HEK293 (cell line): ENCODE results near the gene ARHGAP11A.
"Not testable (repeated sequence)": the region's sequence is repeated elsewhere in the genome, so short reads cannot be mapped to it uniquely, and the experiment has no call there.

Experiments used
- CTCF ChIA-PET: fragments of 350-600 bp; formaldehyde crosslinking; extraction: SDS; loops from one replicate; lab custom pipeline; 2021; ENCODE audit warnings: antibody characterized with exemption; lab: Yijun Ruan, JAX
- POLR2A ChIA-PET: fragments of 300-600 bp; formaldehyde crosslinking; extraction: SDS; loops from one replicate; lab custom pipeline; 2020; ENCODE audit warnings: antibody characterized with exemption, inconsistent platforms; lab: Yijun Ruan, JAX
- H3K27ac ChIP-seq: fragments of 200-500 bp; sonication (Bioruptor generic); 2 replicates; pipeline ENCODE4 v1.5.1; 2014; ENCODE audit warnings: low read depth, low read length, control low read depth, inconsistent platforms; ENCODE audit errors: extremely low read depth
- H3K36me3 ChIP-seq, 2 experiments: fragments of 200-500 bp in 1 of 2; sonication (Bioruptor generic) in 1 of 2; 1 replicate in 1 of 2; 2 replicates in 1 of 2; pipeline ENCODE4 v1.5.1; 2014 to 2017; ENCODE audit warnings: inconsistent platforms in 2 of 2, low read length in 2 of 2; ENCODE audit not compliant: control insufficient read depth in 2 of 2, insufficient read depth in 1 of 2
- H3K4me1 ChIP-seq: fragments of 200-500 bp; sonication (Bioruptor generic); 2 replicates; pipeline ENCODE4 v1.5.1; 2014; ENCODE audit warnings: mild to moderate bottlenecking, low read length, inconsistent platforms; ENCODE audit not compliant: control insufficient read depth, insufficient read depth
- H3K4me3 ChIP-seq: 2 replicates; pipeline ENCODE4 v1.5.1; 2011; ENCODE audit warnings: low read depth, mild to moderate bottlenecking, control low read depth, low read length, moderate library complexity
- H3K9me3 ChIP-seq: fragments of 200-500 bp; sonication (Bioruptor generic); 2 replicates; pipeline ENCODE4 v1.5.1; 2014; ENCODE audit warnings: low read depth, low read length, inconsistent platforms; ENCODE audit not compliant: control insufficient read depth, insufficient read depth
- HOXA7 ChIP-seq: sonication (generic); formaldehyde crosslinking; IDR thresholded peaks from 2 replicates; pipeline ENCODE4 v1.8.1; 2022; ENCODE audit warnings: missing genetic modification reagents, borderline replicate concordance
- PRDM1 ChIP-seq: fragments of 450-650 bp; formaldehyde crosslinking; IDR thresholded peaks from 2 replicates; pipeline ENCODE4; 2016; ENCODE audit warnings: missing biosample characterization, missing genetic modification characterization
- RBAK ChIP-seq: fragments of 450-650 bp; formaldehyde crosslinking; IDR thresholded peaks from 2 replicates; pipeline ENCODE4 v1.5.1; 2016; ENCODE audit warnings: missing biosample characterization, missing genetic modification characterization
- ZBTB17 ChIP-seq: fragments of 450-650 bp; formaldehyde crosslinking; IDR thresholded peaks from 2 replicates; pipeline ENCODE4 v1.5.1; 2016; ENCODE audit warnings: missing biosample characterization, missing genetic modification characterization
- ZBTB21 ChIP-seq: fragments of 450-650 bp; formaldehyde crosslinking; IDR thresholded peaks from 2 replicates; pipeline ENCODE4 v1.5.1; 2017; ENCODE audit warnings: missing biosample characterization, missing genetic modification characterization
- ZBTB8A ChIP-seq: fragments of 450-650 bp; formaldehyde crosslinking; IDR thresholded peaks from 2 replicates; pipeline ENCODE4 v1.5.1; 2016; ENCODE audit warnings: missing biosample characterization, missing genetic modification characterization
- ZNF121 ChIP-seq: fragments of 450-650 bp; formaldehyde crosslinking; IDR thresholded peaks from 2 replicates; pipeline ENCODE4 v1.5.1; 2016; ENCODE audit warnings: missing biosample characterization, missing genetic modification characterization
- ZNF133 ChIP-seq: fragments of 450-650 bp; formaldehyde crosslinking; IDR thresholded peaks from 2 replicates; pipeline ENCODE4 v1.5.1; 2016; ENCODE audit warnings: missing biosample characterization, missing genetic modification characterization
- ZNF138 ChIP-seq: fragments of 450-650 bp; formaldehyde crosslinking; IDR thresholded peaks from 2 replicates; pipeline ENCODE4 v1.5.1; 2016; ENCODE audit warnings: missing biosample characterization, missing genetic modification characterization, borderline replicate concordance
- ZNF335 ChIP-seq: fragments of 450-650 bp; formaldehyde crosslinking; conservative IDR thresholded peaks from 2 replicates; pipeline ENCODE4 v1.5.1; 2016; ENCODE audit warnings: missing biosample characterization, missing genetic modification characterization
- ZNF354C ChIP-seq: fragments of 450-650 bp; formaldehyde crosslinking; IDR thresholded peaks from 2 replicates; pipeline ENCODE4 v1.5.1; 2016; ENCODE audit warnings: missing biosample characterization, missing genetic modification characterization, low read depth, borderline replicate concordance
- ZNF558 ChIP-seq: fragments of 450-650 bp; formaldehyde crosslinking; IDR thresholded peaks from 2 replicates; pipeline ENCODE4 v1.5.1; 2016; ENCODE audit warnings: missing biosample characterization, missing genetic modification characterization
- ZNF571 ChIP-seq: fragments of 450-650 bp; formaldehyde crosslinking; IDR thresholded peaks from 2 replicates; pipeline ENCODE4 v1.5.0; 2017; ENCODE audit warnings: missing biosample characterization, missing genetic modification characterization
- ZNF624 ChIP-seq: fragments of 450-650 bp; formaldehyde crosslinking; IDR thresholded peaks from 2 replicates; pipeline ENCODE4 v1.5.1; 2017; ENCODE audit warnings: missing biosample characterization, missing genetic modification characterization
- ZNF629 ChIP-seq: fragments of 450-650 bp; formaldehyde crosslinking; IDR thresholded peaks from 2 replicates; pipeline ENCODE4 v1.5.1; 2017; ENCODE audit warnings: missing biosample characterization, missing genetic modification characterization
- ZNF707 ChIP-seq: fragments of 450-650 bp; formaldehyde crosslinking; IDR thresholded peaks from 2 replicates; pipeline ENCODE4 v1.5.1; 2016; ENCODE audit warnings: missing biosample characterization, missing genetic modification characterization
- TF ChIP-seq, protein P1 (sequence below): fragments of 450-650 bp; formaldehyde crosslinking; conservative IDR thresholded peaks from 2 replicates; pipeline ENCODE4 v1.5.1; 2016; ENCODE audit warnings: low read depth, missing biosample characterization, missing genetic modification characterization
- TF ChIP-seq, protein P2 (sequence below): fragments of 450-650 bp; formaldehyde crosslinking; IDR thresholded peaks from 2 replicates; pipeline ENCODE4 v1.5.1; 2016; ENCODE audit warnings: missing biosample characterization, missing genetic modification characterization, borderline replicate concordance

ARHGAP11A gene

DNA sequence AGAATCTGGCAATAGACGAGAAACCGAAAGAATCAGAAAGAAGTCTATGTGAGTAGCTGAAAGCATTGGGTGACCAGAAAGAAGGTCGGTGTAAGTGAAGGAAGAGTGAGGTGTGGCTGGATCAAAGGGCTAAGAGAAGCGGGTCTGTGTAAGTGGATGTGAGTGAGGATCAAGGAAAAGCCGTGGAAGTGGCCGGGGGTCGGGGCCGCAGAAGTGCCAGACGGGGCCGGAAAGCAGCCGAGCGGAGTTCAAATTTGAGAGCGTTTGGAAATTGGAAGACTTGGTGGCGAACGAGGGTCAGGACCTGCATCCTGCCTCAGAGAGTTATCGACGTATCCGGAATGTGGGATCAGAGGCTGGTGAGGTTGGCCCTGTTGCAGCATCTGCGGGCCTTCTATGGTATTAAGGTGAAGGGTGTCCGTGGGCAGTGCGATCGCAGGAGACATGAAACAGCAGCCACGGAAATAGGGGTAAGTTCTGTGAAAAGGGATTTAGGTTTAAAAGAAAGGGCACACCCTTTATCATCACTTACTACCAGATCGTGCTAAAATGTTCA lies 645 bp downstream of the ARHGAP11A start:
- H3K4me1 ChIP-seq, H3K9me3 ChIP-seq, H3K36me3 ChIP-seq, CTCF ChIA-PET: not testable (repeated sequence)
- peak overlapping the region; percentile 59 for H3K4me3 ChIP-seq
- TF ChIP-seq ZBTB17 (tag by site-specific recombination): peak; percentile 46
- TF ChIP-seq PRDM1 (tag by site-specific recombination): peak; percentile 59; the same call in 1 of the 2 replicates
- TF ChIP-seq ZNF335 (tag by site-specific recombination): 0 out of 2 replicates have a peak, but pooled peaks have one; percentile 1
- POLR2A ChIA-PET: interaction anchor here (1.2 kb wide), 1 partner anchor 1990 kb away, joined by 14 read pairs; the partner anchor contains the start of gene ARHGAP11B
- peak overlapping the region; percentile 45; the same call in 1 of the 2 replicates for H3K27ac ChIP-seq

DNA sequence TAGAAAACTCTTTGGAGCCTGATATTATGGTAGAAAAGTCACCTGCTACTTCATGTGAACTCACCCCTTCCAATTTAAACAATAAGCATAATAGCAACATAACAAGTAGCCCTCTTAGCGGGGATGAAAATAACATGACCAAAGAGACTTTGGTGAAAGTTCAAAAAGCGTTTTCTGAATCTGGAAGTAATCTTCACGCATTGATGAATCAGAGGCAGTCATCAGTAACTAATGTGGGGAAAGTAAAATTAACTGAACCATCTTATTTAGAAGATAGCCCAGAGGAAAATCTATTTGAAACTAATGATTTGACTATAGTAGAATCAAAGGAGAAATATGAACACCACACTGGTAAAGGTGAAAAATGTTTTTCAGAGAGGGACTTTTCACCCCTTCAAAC lies 21.1 kb downstream of the ARHGAP11A start:
- TF ChIP-seq ZNF558 (tag by site-specific recombination) (no peak), ZNF624 (tag by site-specific recombination) (no peak), HOXA7 (CRISPR knock-in tag) (no peak), ZBTB21 (tag by site-specific recombination) (no peak), ZNF629 (no peak), ZNF354C (no peak), ZNF571 (no peak), ZBTB8A (no peak), ZNF707 (tag by site-specific recombination) (no peak), ZNF133 (tag by site-specific recombination) (no peak), RBAK (tag by site-specific recombination) (no peak), ZNF138 (tag by site-specific recombination) (no peak), ZNF121 (no peak)
- TF ChIP-seq, protein P1, sequence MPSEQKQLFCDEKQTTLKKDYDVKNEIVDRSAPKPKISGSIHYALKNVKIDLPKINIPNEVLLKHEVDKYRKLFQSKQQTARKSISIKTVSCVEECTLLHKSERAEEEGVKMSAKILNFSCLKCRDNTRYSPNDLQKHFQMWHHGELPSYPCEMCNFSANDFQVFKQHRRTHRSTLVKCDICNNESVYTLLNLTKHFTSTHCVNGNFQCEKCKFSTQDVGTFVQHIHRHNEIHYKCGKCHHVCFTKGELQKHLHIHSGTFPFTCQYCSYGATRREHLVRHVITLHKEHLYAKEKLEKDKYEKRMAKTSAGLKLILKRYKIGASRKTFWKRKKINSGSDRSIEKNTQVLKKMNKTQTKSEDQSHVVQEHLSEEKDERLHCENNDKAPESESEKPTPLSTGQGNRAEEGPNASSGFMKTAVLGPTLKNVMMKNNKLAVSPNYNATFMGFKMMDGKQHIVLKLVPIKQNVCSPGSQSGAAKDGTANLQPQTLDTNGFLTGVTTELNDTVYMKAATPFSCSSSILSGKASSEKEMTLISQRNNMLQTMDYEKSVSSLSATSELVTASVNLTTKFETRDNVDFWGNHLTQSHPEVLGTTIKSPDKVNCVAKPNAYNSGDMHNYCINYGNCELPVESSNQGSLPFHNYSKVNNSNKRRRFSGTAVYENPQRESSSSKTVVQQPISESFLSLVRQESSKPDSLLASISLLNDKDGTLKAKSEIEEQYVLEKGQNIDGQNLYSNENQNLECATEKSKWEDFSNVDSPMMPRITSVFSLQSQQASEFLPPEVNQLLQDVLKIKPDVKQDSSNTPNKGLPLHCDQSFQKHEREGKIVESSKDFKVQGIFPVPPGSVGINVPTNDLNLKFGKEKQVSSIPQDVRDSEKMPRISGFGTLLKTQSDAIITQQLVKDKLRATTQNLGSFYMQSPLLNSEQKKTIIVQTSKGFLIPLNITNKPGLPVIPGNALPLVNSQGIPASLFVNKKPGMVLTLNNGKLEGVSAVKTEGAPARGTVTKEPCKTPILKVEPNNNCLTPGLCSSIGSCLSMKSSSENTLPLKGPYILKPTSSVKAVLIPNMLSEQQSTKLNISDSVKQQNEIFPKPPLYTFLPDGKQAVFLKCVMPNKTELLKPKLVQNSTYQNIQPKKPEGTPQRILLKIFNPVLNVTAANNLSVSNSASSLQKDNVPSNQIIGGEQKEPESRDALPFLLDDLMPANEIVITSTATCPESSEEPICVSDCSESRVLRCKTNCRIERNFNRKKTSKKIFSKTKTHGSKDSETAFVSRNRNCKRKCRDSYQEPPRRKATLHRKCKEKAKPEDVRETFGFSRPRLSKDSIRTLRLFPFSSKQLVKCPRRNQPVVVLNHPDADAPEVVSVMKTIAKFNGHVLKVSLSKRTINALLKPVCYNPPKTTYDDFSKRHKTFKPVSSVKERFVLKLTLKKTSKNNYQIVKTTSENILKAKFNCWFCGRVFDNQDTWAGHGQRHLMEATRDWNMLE: no peak
- TF ChIP-seq, protein P2, sequence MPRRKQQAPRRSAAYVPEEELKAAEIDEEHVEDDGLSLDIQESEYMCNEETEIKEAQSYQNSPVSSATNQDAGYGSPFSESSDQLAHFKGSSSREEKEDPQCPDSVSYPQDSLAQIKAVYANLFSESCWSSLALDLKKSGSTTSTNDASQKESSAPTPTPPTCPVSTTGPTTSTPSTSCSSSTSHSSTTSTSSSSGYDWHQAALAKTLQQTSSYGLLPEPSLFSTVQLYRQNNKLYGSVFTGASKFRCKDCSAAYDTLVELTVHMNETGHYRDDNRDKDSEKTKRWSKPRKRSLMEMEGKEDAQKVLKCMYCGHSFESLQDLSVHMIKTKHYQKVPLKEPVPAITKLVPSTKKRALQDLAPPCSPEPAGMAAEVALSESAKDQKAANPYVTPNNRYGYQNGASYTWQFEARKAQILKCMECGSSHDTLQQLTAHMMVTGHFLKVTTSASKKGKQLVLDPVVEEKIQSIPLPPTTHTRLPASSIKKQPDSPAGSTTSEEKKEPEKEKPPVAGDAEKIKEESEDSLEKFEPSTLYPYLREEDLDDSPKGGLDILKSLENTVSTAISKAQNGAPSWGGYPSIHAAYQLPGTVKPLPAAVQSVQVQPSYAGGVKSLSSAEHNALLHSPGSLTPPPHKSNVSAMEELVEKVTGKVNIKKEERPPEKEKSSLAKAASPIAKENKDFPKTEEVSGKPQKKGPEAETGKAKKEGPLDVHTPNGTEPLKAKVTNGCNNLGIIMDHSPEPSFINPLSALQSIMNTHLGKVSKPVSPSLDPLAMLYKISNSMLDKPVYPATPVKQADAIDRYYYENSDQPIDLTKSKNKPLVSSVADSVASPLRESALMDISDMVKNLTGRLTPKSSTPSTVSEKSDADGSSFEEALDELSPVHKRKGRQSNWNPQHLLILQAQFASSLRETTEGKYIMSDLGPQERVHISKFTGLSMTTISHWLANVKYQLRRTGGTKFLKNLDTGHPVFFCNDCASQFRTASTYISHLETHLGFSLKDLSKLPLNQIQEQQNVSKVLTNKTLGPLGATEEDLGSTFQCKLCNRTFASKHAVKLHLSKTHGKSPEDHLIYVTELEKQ (tag by site-specific recombination): no peak
- Histone ChIP-seq H3K36me3 (peaks cover 44 to 63% of the 10 kb centered on the region in 2 experiments), H3K4me1 (no peaks in the 10 kb centered on the region), H3K4me3 (no peak overlapping the region), H3K9me3 (no peaks in the 10 kb centered on the region), H3K27ac (no peak overlapping the region)
- CTCF ChIA-PET: no interaction called here
- POLR2A ChIA-PET: no interaction called here
